Epithelial cell of esophagus (primary cell): Measurements from ENCODE around the gene SEPTIN6.
A peak's percentile ranks its signal among the peaks of the same experiment; 100 is the strongest.
"Not testable (repeated sequence)": the region's sequence is repeated elsewhere in the genome, so short reads cannot be mapped to it uniquely, and the experiment has no call there.

ENCODE experiments used
- DNase-seq: peaks from one replicate; pipeline ENCODE4 v3.0.0; 2010; ENCODE audit warnings: low read depth
- H3K4me3 ChIP-seq: 2 replicates; pipeline ENCODE4 v1.5.1; 2011; ENCODE audit warnings: mild to moderate bottlenecking, low read length, control low read depth
- TF ChIP-seq, protein P1 (sequence below): IDR thresholded peaks from 2 replicates; pipeline ENCODE4 v1.5.1; 2011; ENCODE audit warnings: low read depth, mild to moderate bottlenecking, low read length, control low read depth, inconsistent platforms; ENCODE audit not compliant: insufficient read depth; ENCODE audit errors: missing control alignments

The SEPTIN6 gene

DNA sequence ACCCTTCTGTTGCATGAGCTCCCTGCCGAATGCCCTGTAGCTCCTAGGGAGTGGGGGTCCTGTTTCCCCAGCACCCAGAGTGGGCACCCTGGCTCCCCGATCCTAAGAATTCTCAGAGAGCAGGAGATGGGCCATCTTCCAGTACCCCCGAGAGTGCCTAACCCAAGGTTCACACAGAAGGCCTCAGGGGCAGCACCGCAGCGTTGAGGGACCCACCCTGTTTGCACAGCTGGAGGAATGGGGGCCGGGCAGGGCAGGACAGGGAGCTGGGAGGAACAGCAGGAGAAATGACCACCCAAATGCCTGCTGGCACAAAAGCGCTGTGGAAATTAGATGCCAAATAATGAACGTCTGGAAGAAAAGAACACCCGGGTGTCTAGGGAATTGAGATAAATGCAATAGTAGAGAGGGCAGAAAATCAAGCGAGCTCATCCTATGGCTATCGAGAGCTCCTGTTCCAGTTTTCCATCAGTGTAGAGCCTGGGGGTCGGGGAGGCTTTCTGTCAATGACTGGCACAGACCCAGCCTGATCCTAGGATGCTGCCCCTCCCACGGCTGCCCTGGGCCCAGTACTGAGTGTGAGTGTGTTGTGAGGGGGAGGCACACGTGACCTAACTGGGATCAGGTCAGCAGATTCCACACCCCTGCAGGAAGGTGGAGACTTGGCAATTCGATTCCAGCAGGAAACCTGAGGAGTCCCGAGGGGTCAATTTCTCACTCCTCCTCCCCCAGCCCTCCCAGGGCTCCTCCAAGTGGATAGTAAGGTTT lies 25.7 kb downstream of the SEPTIN6 start:
- no peak for DNase-seq
- no peak overlapping the region for H3K4me3 ChIP-seq
- TF ChIP-seq, protein P1, sequence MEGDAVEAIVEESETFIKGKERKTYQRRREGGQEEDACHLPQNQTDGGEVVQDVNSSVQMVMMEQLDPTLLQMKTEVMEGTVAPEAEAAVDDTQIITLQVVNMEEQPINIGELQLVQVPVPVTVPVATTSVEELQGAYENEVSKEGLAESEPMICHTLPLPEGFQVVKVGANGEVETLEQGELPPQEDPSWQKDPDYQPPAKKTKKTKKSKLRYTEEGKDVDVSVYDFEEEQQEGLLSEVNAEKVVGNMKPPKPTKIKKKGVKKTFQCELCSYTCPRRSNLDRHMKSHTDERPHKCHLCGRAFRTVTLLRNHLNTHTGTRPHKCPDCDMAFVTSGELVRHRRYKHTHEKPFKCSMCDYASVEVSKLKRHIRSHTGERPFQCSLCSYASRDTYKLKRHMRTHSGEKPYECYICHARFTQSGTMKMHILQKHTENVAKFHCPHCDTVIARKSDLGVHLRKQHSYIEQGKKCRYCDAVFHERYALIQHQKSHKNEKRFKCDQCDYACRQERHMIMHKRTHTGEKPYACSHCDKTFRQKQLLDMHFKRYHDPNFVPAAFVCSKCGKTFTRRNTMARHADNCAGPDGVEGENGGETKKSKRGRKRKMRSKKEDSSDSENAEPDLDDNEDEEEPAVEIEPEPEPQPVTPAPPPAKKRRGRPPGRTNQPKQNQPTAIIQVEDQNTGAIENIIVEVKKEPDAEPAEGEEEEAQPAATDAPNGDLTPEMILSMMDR, result no peak

DNA sequence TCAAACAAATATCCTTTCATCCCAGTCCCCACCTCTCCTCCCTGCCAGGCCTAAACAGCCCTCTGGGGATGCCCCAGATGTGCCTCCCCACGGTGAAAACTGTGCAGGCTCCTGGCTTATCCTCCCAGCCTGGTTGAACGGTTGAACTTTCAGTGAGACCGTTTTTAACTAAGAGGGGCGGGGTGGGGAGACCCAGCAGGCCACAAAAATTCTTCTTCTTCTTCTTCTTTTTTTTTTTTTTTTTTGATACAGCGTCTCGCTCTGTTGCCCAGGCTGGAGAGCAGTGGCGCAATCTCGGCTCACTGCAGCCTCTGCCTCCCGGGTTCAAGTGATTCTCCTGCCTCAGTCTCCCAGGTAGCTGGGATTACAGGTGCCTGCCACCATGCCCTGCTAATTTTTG lies 28.1 kb downstream of the SEPTIN6 start:
- H3K4me3 ChIP-seq, DNase-seq: not testable (repeated sequence)

DNA sequence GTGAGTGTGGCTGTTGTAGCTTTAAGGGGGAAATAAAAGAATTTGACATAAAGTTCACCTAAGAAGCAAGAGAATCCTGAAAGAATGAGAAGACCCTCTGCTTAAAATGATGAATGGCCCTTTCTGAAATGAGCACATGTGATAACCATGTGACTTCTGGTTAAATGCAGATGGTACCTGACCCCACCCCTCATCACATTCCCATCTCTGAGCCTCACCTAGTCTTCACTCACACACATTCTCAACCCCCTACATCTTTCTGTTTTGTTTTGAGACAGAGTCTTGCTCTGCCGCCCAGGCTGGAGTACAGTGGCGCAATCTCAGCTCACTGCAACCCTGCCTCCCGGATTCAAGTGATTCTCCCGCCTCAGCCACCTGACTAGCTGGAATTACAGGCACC lies 31.5 kb downstream of the SEPTIN6 start:
- no peak overlapping the region for H3K4me3 ChIP-seq
- TF ChIP-seq, protein P1, result no peak
- no peak for DNase-seq

DNA sequence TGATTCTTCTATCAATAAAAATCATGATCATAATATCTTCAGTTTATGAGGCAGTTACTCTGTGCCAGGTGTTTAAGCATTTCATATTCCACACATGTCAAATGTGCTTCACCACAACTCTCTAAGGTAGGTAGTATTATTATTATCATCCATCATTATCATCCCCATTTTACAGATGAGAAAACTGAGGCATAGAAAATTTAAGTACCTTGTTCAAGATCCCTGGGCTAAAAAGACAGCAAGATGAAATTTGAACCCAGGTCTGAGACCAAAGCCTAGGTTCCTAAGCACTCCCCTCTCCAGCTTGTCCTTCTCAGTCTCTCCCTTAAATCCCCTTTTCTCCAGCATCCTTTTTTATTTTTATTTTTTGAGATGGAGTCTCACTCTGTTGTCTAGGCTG lies 33.4 kb downstream of the SEPTIN6 start:
- H3K4me3 ChIP-seq, result no peak overlapping the region
- DNase-seq, result no peak
- TF ChIP-seq, protein P1, result no peak

DNA sequence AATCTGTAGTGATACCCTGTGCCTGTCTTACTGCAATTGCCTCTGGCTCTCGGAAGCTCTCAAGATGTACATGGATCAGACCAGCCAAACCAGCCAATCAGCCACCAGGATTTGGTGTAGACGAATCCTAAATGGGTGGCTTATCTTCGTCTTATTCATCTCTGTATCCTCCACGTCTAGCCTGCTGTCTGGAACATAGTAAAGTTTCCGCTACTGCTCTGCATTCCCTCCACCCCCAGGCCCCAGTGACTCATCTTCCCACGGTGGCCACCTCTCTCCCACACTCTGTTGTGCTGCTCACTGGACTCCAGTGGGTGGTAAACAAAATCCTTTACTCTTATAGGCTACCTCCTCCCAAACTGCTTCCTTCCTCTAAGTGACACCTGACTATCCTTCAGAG lies 37.8 kb downstream of the SEPTIN6 start:
- no peak overlapping the region for H3K4me3 ChIP-seq
- peak; percentile 53 for DNase-seq
- TF ChIP-seq, protein P1, result no peak

DNA sequence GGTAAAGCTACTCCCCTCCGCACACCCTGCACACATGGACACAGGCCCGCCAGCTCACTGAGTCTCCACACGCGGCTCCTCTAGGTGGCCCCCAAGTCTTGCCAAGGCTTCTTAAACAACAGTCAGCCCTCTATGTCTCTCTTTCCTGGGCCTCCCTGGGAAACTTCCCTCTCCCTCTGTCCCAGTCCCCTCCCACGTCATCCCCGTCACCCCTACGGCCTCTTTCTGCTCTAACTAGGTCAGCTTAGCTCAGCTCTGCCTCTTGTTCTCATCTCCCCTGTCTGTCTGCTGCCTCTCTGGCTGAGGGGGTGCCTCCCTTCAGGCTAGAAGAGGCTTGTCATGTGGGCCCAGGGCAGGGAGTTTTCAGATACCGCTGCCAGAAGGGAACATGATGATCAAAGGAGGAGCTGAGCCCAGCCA lies 38.8 kb downstream of the SEPTIN6 start:
- peak; percentile 10 for DNase-seq
- no peak overlapping the region for H3K4me3 ChIP-seq
- TF ChIP-seq, protein P1, result no peak

DNA sequence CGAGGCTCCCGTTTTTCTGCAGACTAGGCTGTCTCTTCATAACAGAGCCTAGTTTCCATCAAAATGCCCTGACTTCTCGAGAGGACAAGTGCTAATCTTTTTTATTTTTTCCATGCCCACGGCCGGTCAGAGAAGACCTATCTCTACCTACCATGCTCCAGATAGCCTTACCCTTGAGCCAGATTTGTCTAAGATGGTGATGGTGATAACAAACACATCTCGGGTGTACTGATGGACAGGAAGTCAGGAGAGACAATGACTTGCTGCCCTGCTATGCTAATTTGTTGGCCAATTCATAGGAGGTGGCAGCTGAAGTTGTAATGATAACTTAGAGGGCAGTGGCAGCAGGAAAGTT lies 44.6 kb downstream of the SEPTIN6 start:
- H3K4me3 ChIP-seq, result no peak overlapping the region
- no peak for DNase-seq
- TF ChIP-seq, protein P1, result no peak
